GM21360 (cell line): Measurements from ENCODE around the gene EXOC6B.
"Not testable (repeated sequence)": the region's sequence is repeated elsewhere in the genome, so short reads cannot be mapped to it uniquely, and the experiment has no call there.

Experiments used
- ATAC-seq: cut with Tn5 transposase; IDR thresholded peaks from one replicate; pipeline ENCODE4 v1.9.1; 2021; ENCODE audit warnings: mild to moderate bottlenecking, moderate library complexity; ENCODE audit not compliant: unreplicated experiment

Gene EXOC6B

DNA sequence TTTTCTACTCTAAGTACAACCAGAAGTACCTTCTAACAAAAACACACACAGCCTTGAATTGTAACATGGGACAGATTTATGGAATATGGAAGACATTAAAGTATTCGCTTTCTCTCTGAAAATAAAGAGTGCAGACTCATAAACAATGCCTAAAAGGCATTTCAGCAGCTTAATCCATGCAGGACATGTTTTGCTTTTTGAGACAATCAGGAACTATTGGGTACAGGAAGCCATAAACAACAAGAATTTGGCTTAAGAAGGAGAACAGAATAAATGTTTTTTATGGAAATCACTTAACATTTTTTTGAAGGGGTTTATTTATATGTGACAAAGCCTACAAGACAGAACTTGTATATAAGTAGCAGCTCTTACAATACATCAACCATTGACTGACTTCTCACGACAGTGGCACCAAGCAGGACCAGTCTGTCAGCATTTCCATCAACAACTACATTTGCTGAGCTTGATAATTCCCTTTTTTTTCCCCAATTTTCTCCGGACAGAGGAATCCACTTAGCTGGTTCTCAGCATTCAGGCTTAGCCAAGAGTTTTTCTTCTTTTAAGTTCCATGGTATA lies 140.1 kb downstream of the EXOC6B start:
- no peak for ATAC-seq

DNA sequence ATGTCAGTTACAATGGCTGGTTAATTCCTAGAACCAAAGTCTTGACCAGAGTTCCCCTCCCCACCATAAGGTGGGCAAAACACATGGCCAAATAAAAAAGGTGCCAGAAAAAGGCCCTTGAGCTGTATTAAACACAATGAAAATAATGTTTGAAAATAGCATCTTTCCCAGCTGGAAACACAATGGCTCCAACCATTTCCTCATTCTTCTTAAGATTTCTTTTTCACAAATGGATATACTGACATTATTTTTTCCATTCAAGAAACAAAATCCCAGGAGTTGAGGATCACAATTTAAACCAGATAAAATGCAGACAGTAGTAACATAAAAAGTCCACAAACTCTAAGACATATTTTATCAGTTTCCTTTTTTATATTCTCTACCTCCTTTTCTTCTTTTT lies 143.8 kb downstream of the EXOC6B start:
- no peak for ATAC-seq

GRCh38 chr2:72681016-72681995 lies 144.5 kb downstream of the EXOC6B start:
- no peak for ATAC-seq

GRCh38 chr2:72678024-72678423 lies 147.8 kb downstream of the EXOC6B start:
- no peak for ATAC-seq

DNA sequence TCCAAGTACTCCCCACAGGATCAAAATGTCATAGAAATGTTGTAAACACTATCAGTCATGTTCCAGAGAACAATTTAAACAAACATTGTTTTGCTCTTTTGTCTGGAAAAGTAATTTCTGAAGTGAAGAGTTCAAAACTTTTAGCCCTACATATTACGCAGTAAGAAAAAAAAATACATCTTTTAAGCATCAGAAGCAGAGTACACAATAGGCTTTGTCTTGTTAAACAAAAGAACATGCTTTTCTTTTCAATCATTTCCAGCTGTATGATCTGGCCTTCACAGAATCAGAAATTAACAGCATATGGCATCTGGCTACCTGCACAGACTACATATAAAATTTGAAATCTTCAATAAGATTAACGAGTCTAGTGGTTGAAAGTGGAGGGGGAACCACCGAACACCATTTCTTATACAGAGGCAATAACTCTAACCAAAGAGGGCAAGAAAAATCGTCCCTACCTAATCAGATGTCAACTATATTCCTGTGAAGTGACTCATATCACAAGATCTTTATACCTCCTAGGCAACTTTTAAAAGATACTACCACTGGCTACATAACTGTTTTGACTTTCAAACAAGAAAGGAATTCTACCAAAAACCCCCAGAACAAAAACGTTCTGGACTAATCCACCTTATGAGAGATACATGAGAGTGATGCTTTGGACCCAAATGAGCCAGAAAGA lies 149.3 kb downstream of the EXOC6B start:
- no peak for ATAC-seq

DNA sequence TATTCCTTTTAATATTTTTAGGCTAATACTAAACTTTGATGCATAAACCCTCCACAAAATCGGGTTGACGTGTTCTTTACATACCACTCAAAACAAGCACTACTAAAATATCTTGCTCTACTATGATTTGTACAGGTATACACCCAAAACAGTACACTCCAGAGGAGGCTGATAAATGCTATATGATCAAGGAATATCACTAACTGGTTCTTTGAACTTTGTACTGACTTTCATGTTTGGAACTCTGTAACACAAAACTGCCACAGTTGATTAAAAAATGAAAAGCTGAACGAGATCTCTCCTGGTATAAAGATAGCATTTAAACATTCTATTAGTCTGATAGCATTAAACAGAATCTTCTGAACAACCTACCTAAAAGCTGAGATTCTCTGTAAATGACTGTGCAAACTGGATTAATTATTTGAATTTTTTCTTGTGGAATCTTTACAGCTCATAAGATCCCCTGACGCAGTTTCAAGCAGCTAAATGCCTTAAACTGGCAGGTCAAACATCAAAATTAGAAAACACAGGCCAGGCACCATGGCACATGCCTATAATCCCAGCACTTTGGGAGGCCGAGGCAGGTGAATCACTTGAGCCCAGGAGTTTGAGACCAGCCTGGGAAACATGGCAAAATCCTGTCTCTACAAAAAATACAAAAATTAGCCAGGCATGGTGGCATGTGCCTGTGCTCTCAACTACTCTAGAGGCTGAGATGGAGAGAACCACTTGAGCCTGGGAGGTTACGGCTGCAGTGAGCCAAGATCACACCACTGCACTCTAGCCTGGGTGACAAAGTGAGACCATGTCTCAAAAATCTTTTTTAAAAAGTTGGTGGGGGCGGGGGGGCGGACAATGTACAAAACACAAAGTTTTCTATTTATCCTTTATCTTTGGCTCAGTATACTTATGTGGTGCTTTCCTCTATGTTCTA lies 150.6 kb downstream of the EXOC6B start:
- ATAC-seq = no peak

GRCh38 chr2:72673279-72673678 lies 152.6 kb downstream of the EXOC6B start:
- ATAC-seq = no peak

GRCh38 chr2:72669121-72669520 lies 156.7 kb downstream of the EXOC6B start:
- ATAC-seq = no peak

- ATAC-seq = no peak
Observed at GRCh38 chr2:72668647-72669046, 157.2 kb downstream of the EXOC6B start.

- no peak for ATAC-seq
Observed at GRCh38 chr2:72665448-72665847, 160.4 kb downstream of the EXOC6B start.

- ATAC-seq = no peak
Observed at GRCh38 chr2:72661985-72662384, 163.8 kb downstream of the EXOC6B start.

GRCh38 chr2:72649810-72650209 lies 176.0 kb downstream of the EXOC6B start:
- ATAC-seq = no peak

DNA sequence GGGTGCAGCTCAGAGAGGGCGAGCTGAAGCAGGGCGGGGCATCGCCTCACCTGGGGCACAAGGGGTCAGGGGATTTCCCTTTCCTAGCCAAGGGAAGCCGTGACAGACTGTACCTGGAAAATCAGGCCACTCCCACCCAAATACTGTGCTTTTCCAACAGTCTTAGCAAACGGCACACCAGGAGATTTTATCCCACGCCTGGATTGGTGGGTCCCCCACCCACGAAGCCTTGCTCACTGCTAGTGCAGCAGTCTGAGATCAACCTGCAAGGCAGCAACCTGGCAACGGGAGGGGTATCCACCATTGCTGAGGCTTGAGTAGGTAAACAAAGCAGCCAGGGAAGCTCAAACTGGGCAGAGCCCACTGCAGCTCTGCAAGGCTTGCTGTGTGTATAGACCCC lies 184.6 kb downstream of the EXOC6B start:
- not testable (repeated sequence) for ATAC-seq

- ATAC-seq = no peak
Observed at GRCh38 chr2:72638600-72639211, 187.1 kb downstream of the EXOC6B start.

GRCh38 chr2:72636210-72636609 lies 189.6 kb downstream of the EXOC6B start:
- no peak for ATAC-seq

DNA sequence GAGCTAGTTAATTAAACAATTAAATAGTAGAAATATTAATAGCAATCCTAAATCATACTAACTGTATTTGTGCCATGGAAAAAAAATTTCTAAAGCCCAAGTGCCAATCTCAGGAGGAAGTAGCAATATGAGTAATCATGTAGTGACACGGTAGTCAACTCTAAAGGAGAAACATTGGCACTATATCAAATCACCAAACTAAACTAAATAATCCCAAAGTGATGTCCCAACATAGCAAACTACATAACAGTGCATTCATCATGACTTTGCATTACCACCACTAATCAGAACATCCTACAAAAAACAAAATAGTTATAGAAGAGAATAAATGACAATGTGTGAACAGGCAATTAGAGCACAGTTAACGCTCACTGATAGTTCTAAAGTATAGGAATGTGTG lies 195.1 kb downstream of the EXOC6B start:
- no peak for ATAC-seq

GRCh38 chr2:72629062-72629461 lies 196.8 kb downstream of the EXOC6B start:
- no peak for ATAC-seq

GRCh38 chr2:72627083-72627482 lies 198.8 kb downstream of the EXOC6B start:
- no peak for ATAC-seq

DNA sequence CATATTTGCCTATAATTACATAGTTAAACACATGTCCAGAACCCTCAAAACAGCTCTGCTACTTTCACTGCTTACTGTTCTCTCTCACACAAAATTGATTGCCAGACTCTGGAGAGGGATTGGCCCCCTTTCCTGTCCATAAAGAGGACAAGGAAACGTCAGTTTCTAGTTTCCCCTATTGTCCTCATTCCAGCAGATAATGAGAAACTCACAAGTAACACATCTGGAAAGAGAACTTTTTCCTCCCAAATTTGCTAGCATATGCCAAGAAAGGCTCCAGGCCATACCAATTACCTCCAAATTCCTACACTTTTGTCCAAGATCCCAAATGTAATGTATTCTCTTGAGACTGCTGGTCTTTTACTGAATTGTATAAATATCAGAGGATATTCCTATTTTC lies 200.5 kb downstream of the EXOC6B start:
- ATAC-seq = no peak

DNA sequence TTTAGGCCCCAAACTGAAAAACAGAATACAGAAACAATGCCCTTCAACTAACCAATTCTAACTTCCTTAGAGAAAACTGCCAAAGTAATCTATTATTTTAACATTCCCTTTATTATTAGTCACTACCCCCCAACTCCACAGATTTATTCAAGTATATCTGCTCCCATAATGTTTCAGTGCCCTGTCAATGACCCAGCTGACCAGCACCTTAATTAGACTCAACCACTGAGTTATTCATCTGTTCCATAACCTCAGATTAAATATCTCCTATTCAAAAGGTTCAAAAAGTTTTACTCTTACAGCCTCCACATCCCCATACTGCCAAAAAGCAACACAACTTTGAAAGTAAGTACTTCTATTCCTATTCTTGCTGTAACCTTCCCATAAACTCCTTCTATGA lies 202.4 kb downstream of the EXOC6B start:
- no peak for ATAC-seq
